Measurements from ENCODE around the gene DSCAML1. TPM values are rescaled to one million over a fixed set of nuclear protein-coding genes. Genes with fewer than 3 reads are reported as not detected.

The DSCAML1 gene
- total RNA-seq, 1 donor from 2014 or later = 0.02 TPM

- peaks cover 10% of the 10 kb centered on the region for H3K4me1 Mint-ChIP-seq
- H3K9me3 Mint-ChIP-seq = no peaks in the 10 kb centered on the region
- no peaks in the 10 kb centered on the region for H3K36me3 Mint-ChIP-seq (ENCODE audit: low read depth)
- no peak overlapping the region for H3K27ac Mint-ChIP-seq
- DNase-seq = no peak
- intact Hi-C loops (cut with micrococcal nuclease) = no loop called here
- H3K4me3 Mint-ChIP-seq = no peak overlapping the region
- peaks cover 25% of the 10 kb centered on the region for H3K27me3 Mint-ChIP-seq
These were observed 38.6 kb upstream of the DSCAML1 start for GRCh38 chr11:117835576-117835975.

DNA sequence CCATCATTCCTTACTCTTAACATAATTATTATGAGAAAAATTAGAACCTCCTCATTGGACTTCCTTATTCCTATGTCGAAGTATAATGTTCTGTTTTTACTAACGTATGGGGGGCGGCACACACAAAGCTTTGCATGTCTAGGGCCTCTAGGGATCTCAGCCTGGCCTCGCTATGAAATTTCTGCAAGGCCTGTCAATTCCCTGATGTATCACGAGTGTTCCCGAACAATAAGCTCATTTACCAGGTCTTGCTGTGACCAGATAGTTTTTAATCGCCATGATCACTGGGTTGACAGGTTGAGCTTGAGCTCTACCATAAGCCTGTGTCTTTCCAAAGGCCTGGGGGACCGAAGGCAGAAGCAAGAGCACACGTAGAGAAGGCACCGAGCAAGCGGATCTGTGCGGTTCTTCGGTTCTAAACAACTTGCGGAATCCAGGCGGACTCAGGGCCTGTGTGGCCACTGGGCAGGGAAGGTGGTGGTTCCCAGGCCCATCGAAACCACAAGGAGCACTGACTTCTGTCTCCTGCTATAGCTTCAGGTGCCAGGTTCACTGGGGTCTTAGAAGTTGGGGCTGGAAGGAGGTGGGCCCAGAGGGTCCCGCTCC lies 37.9 kb upstream of the DSCAML1 start:
- intact Hi-C loops (cut with micrococcal nuclease) = no loop called here
- Mint-ChIP-seq H3K9me3 (no peaks in the 10 kb centered on the region), H3K27me3 (peaks cover 25% of the 10 kb centered on the region), H3K4me3 (no peak overlapping the region), H3K4me1 (peaks cover 16% of the 10 kb centered on the region), H3K36me3 (ENCODE audit: low read depth) (no peaks in the 10 kb centered on the region), H3K27ac (no peak overlapping the region)
- DNase-seq = no peak

DNA sequence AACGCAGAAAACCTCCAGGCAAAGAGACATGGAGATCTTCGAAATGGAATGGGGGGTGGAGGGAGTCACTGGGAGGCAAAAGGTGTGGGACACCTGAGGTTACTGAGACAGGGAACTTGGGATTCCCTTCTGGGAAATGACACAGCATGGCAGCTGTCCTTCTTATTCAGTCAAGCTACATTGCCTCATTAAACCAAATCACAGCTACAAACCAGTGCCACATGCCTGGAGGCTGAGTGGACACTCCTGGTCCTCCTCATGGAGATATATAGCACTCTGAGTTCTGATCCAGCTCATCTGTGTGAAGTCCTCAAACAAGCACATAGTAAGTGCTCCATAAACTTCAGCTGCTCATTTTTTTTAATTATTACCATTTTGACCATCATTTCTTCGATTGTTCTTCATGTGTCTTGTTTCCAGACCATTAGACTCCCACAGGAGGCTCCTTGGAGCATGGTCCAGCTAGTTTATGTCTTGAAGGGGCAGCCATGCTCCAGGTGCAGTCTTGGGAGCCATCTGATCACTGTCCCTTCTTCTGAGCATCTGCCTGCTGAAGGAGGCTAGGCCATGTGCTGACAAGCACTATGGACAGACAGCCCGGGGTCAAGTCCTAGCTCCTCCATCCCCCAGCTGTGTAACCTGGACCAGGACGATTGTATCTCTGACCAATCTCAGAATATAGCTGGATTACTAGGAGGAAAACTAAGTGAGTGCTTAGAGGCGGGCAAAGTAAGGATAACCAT lies 37.2 kb upstream of the DSCAML1 start:
- DNase-seq = no peak
- Mint-ChIP-seq H3K9me3 (no peaks in the 10 kb centered on the region), H3K4me1 (peaks cover 21% of the 10 kb centered on the region), H3K36me3 (ENCODE audit: low read depth) (no peaks in the 10 kb centered on the region), H3K27ac (no peak overlapping the region), H3K4me3 (no peak overlapping the region), H3K27me3 (peaks cover 24% of the 10 kb centered on the region)
- intact Hi-C loops (cut with micrococcal nuclease) = no loop called here

GRCh38 chr11:117833401-117833891 lies 36.4 kb upstream of the DSCAML1 start:
- Mint-ChIP-seq H3K4me1 (peaks cover 26% of the 10 kb centered on the region), H3K27me3 (peaks cover 19% of the 10 kb centered on the region), H3K27ac (no peak overlapping the region), H3K4me3 (no peak overlapping the region), H3K36me3 (ENCODE audit: low read depth) (no peaks in the 10 kb centered on the region), H3K9me3 (no peaks in the 10 kb centered on the region)
- no peak for DNase-seq
- intact Hi-C loops (cut with micrococcal nuclease) = no loop called here

DNA sequence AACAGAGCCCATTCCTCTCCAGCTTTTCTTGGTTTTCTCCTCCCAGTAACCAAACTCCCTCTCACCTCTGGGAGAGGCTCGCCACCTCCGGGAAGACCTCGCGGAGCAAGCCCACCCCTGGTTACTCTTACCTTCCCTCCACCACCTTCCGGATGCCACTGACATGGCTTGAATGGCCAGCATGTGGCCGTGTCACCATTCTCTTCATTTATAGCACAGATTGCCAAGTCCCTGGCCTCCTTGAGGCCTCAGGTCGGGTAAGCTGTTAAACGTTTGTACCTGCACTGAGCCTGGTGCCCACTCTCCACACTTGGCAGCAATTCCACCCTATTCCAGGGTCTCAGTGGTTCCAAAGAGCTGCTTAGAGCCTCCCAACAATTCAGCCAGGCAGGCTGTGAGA lies 35.5 kb upstream of the DSCAML1 start:
- intact Hi-C loops (cut with micrococcal nuclease) = no loop called here
- peaks cover 12% of the 10 kb centered on the region for H3K27me3 Mint-ChIP-seq
- no peak for DNase-seq
- H3K4me1 Mint-ChIP-seq = peaks cover 33% of the 10 kb centered on the region
- no peak overlapping the region for H3K27ac Mint-ChIP-seq
- H3K36me3 Mint-ChIP-seq (ENCODE audit: low read depth) = no peaks in the 10 kb centered on the region
- H3K4me3 Mint-ChIP-seq = no peak overlapping the region
- H3K9me3 Mint-ChIP-seq = no peaks in the 10 kb centered on the region

DNA sequence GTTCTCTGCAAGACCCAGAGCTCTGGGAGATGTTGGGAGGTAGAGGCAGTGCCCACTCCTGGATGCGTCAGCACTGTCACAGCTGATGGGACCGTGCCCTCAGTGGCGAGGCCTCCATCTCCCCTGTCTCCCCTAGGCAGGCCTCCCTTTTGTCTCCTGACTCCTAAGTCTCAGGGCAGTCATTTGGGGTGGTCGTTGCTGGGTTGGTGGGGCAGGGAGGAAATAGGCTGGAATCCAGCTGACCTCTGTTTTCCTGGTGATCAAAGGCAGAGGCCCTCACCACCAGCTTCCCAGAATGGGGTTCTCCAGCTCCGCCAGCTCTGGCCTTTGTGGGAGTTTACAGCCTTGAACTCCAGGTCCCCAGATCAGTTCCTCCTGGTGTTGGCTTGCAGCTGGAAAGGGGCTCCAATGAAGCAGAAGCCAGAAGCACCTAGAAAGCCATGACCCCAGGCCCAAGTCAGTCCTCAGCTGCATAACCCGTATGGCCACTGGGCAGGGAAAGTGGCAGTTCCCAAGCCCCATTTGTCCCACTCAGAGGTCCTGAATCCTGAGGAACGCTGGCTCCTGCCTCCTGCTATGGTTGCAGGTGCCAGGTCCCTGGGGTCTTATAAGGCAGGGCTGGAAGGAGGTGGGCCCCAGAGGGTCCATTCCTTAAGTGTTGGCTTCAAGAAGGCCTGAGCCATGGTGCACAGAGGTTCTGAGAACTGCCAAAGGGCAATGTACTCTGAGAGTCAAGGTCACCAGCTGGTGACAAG lies 34.8 kb upstream of the DSCAML1 start:
- peaks cover 8% of the 10 kb centered on the region for H3K27me3 Mint-ChIP-seq
- intact Hi-C loops (cut with micrococcal nuclease) = no loop called here
- H3K4me3 Mint-ChIP-seq = no peak overlapping the region

GRCh38 chr11:117830674-117831351 lies 33.8 kb upstream of the DSCAML1 start:
- peak overlapping the region; percentile 48 for H3K4me3 Mint-ChIP-seq
- H3K36me3 Mint-ChIP-seq (ENCODE audit: low read depth) = no peaks in the 10 kb centered on the region
- intact Hi-C loops (cut with micrococcal nuclease) = no loop called here
- no peaks in the 10 kb centered on the region for H3K9me3 Mint-ChIP-seq
- peak; percentile 70 for DNase-seq
- no peaks in the 10 kb centered on the region for H3K27me3 Mint-ChIP-seq
- peaks cover 40% of the 10 kb centered on the region for H3K4me1 Mint-ChIP-seq
- H3K27ac Mint-ChIP-seq = peak overlapping the region; percentile 74

More for the DNA sequence above, 34.8 kb upstream of the DSCAML1 start:
- no peak for DNase-seq
- no peaks in the 10 kb centered on the region for H3K36me3 Mint-ChIP-seq (ENCODE audit: low read depth)
- H3K4me1 Mint-ChIP-seq = peaks cover 36% of the 10 kb centered on the region
- no peaks in the 10 kb centered on the region for H3K9me3 Mint-ChIP-seq
- H3K27ac Mint-ChIP-seq = no peak overlapping the region

DNA sequence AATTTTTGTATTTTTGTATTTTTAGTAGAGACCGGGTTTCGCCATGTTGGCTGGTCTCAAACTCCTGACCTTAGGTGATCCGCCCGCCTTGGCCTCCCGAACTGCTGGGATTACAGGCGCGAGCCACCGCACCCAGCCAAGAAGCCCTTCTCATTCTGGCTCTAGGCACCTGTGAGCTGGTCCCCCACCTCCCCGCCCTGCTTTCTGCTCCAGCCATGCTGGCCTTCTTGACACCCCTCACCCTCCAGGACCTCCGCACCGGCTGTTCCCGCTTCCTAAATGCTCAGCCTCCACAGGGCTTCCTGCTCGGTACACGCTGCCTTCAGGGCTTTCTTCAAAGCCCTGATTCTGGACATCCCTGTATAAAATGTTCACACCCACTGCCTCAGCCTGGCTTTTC lies 33.1 kb upstream of the DSCAML1 start:
- no peaks in the 10 kb centered on the region for H3K36me3 Mint-ChIP-seq (ENCODE audit: low read depth)
- no peaks in the 10 kb centered on the region for H3K27me3 Mint-ChIP-seq
- H3K27ac Mint-ChIP-seq = peak overlapping the region; percentile 74
- intact Hi-C loops (cut with micrococcal nuclease) = no loop called here
- no peak for DNase-seq
- peak overlapping the region; percentile 48 for H3K4me3 Mint-ChIP-seq
- H3K9me3 Mint-ChIP-seq = no peaks in the 10 kb centered on the region
- peaks cover 46% of the 10 kb centered on the region for H3K4me1 Mint-ChIP-seq

GRCh38 chr11:117829369-117829725 lies 32.3 kb upstream of the DSCAML1 start:
- intact Hi-C loops (cut with micrococcal nuclease) = no loop called here
- Mint-ChIP-seq H3K27me3 (no peaks in the 10 kb centered on the region), H3K9me3 (no peaks in the 10 kb centered on the region), H3K27ac (peak overlapping the region; percentile 65), H3K4me1 (peaks cover 51% of the 10 kb centered on the region), H3K4me3 (no peak overlapping the region), H3K36me3 (ENCODE audit: low read depth) (no peaks in the 10 kb centered on the region)
- DNase-seq = no peak

GRCh38 chr11:117828611-117829368 lies 31.8 kb upstream of the DSCAML1 start:
- H3K27ac Mint-ChIP-seq = peak overlapping the region; percentile 88
- no peaks in the 10 kb centered on the region for H3K27me3 Mint-ChIP-seq
- no peaks in the 10 kb centered on the region for H3K9me3 Mint-ChIP-seq
- H3K4me3 Mint-ChIP-seq = peak overlapping the region; percentile 73
- intact Hi-C loops (cut with micrococcal nuclease) = loop anchor here (1.0 kb wide), 1 partner anchor 158 kb away; the partner anchor contains the start of gene IL10RA
- H3K36me3 Mint-ChIP-seq (ENCODE audit: low read depth) = no peaks in the 10 kb centered on the region
- peaks cover 57% of the 10 kb centered on the region for H3K4me1 Mint-ChIP-seq
- DNase-seq = peak; percentile 92

DNA sequence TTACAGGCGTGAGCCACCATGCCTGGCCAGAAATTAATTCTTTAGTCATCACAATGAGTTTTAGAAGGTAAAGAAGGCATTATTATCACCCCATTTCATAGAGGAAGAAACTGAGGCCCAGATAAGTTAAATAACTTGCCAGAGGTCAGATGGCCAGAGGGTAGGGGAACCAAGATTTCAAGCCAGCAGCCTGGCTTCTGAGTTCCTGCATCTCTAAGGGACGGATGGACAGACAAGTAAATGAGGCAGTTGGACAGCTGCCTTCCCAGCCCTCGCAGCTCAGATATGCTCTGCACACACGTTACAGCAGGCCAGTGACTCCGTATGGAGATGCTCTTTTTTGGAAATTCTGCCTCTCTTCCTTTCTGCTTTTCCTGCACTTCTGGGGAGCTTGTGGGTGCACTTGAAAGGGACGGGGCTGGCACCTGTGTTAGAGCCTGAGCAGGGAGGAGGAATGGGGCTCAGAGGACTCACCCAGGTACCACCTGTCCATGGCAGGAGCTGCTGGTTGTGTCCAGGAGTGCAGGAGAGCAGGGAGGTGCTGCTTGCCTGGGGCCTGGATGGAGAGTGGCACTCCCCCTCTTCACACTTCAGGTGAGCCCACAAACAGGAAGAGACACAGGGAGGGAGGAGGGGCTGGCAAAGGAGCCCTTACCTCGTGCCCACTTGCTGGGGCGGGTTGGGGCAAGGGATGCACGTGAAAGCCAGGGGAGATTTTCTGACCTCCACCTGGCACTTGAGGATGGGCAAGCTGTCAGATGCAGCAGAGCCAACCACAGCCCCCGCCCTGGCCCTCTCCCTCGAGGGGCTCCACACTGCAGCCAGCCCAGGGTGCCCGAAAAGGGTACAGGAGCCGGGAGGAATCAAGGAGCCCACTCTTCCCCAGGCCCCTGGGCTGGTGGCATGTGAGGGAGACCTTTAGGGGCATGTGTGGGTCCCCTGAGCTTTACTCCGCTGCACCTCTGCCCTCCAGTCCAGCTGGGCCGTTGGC lies 30.8 kb upstream of the DSCAML1 start:
- DNase-seq = no peak
- intact Hi-C loops (cut with micrococcal nuclease) = loop anchor here (1.0 kb wide), 1 partner anchor 158 kb away; the partner anchor contains the start of gene IL10RA
- H3K36me3 Mint-ChIP-seq (ENCODE audit: low read depth) = no peaks in the 10 kb centered on the region
- H3K9me3 Mint-ChIP-seq = no peaks in the 10 kb centered on the region
- peaks cover 65% of the 10 kb centered on the region for H3K4me1 Mint-ChIP-seq
- no peaks in the 10 kb centered on the region for H3K27me3 Mint-ChIP-seq
- peak overlapping the region; percentile 88 for H3K27ac Mint-ChIP-seq
- peak overlapping the region; percentile 8 for H3K4me3 Mint-ChIP-seq

- intact Hi-C loops (cut with micrococcal nuclease) = no loop called here
- no peak for DNase-seq
- no peak overlapping the region for H3K27ac Mint-ChIP-seq
- peaks cover 70% of the 10 kb centered on the region for H3K4me1 Mint-ChIP-seq
- no peaks in the 10 kb centered on the region for H3K36me3 Mint-ChIP-seq (ENCODE audit: low read depth)
- no peak overlapping the region for H3K4me3 Mint-ChIP-seq
- no peaks in the 10 kb centered on the region for H3K27me3 Mint-ChIP-seq
- H3K9me3 Mint-ChIP-seq = no peaks in the 10 kb centered on the region
These were observed 29.8 kb upstream of the DSCAML1 start for GRCh38 chr11:117826832-117827231.

Measured in activated CD4-positive, alpha-beta T cell treated with anti-CD3 and anti-CD28 coated beads, Interleukin-2, amount 10 ng/mL, durations not matched to agents 24 days and 14 days (primary cell).